ENCODE data around the gene EXOSC5. TPM values are rescaled to one million over a fixed set of nuclear protein-coding genes. Genes with fewer than 3 reads are reported as not detected.

The EXOSC5 gene
- total and polyA plus RNA-seq, 9 of the 15 experiments (the other 6 are each of a cell fraction or from before 2014, with no cell fraction given), result 10.9 to 75.5 (median 37.8) TPM

DNA sequence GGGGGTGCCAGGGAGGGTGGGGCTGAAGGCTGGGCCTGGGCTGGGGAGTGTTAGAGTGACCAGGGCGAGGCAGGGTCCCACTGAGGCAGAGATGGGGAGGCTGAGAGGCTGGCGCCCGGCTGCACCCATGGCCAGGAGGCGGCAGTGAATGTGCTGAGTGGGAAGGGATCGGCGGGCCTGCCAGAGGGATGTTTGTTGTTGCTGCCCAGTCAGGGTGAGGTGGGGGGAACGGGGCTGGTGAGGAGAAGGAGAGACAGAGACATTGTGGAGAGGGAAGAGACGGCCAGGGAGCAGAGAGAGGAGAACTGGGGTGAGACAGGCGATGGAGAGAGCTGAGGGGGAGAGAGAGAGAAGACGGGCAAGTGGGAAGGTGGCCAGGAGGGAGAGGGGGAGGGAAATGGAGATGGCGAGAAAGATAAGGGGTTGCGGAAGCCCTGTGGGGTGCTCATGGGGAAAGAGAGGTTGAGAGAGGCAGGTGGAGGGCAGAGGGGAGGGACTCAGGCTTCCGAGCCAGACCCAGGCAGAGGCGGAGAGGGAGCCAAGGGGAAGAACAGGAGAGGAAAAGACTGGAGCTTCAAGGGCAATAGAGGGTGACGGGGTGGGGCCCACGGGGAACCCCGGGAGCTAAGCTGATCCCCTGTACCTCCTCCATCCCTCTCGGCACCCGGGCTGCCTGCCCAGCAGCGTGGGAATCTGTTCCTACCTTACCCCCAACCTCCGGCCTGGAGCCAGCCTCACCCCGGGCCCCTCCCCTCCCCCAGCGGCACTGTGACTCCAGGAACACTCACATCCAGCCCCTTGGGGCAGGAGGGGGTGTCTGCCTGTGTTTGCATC lies 30.7 kb upstream of the EXOSC5 start (continued):
- TF ChIP-seq BCOR (IDR thresholded peaks at IDR 0.05), result peak; percentile 75
- TF ChIP-seq ZNF518B (CRISPR knock-in tag; IDR thresholded peaks at IDR 0.05), result no peak
- no peak for TF ChIP-seq SLC30A9 (CRISPR knock-in tag; IDR thresholded peaks at IDR 0.05)
- no peak for TF ChIP-seq CBX8 (IDR thresholded peaks at IDR 0.05; ENCODE audit: borderline replicate concordance, extremely low read depth, low read depth, low read length, poor library complexity, severe bottlenecking)
- no peak for TF ChIP-seq XRCC3 (IDR thresholded peaks at IDR 0.05)
- TF ChIP-seq PYGO2 (tag; IDR thresholded peaks at IDR 0.05), result no peak
- no peak for TF ChIP-seq XRCC5 (IDR thresholded peaks at IDR 0.05; ENCODE audit: low read depth, low read length)
- no peak for TF ChIP-seq RBM39 (optimal IDR thresholded peaks at IDR 0.05; ENCODE audit: low read depth, low read length)
- TF ChIP-seq GMEB1 (CRISPR knock-in tag; IDR thresholded peaks at IDR 0.05), result no peak
- TF ChIP-seq MLLT1 (IDR thresholded peaks at IDR 0.05), result peak; percentile 68 to 80; a peak in 2 of 4 replicates
- TF ChIP-seq SMAD2 (IDR thresholded peaks at IDR 0.05; ENCODE audit: low read depth, low read length), result no peak
- no peak for TF ChIP-seq E2F3 (CRISPR knock-in tag; IDR thresholded peaks at IDR 0.05)
- TF ChIP-seq CBFA2T2 (conservative IDR thresholded peaks at IDR 0.05), result no peak
- TF ChIP-seq ZNF561 (CRISPR knock-in tag; conservative IDR thresholded peaks at IDR 0.05), result no peak
- peak; percentile 18; the same call in 1 of the 2 replicates for TF ChIP-seq POLR2AphosphoS5 (IDR thresholded peaks at IDR 0.05; ENCODE audit: control insufficient read depth, insufficient read depth, low read depth, low read length)
- no peak for TF ChIP-seq MNT (conservative IDR thresholded peaks at IDR 0.05)
- TF ChIP-seq TRIM28 (IDR thresholded peaks at IDR 0.05), result 0 out of 2 replicates have a peak, but pooled peaks have one; percentile 27
